Measurements from ENCODE around the gene PTPRE.

GRCh38 chr10:127968027-127968441, 61.1 kb downstream of the PTPRE start:
- TF ChIP-seq CTCF (IDR thresholded peaks at IDR 0.05), result no peak
- TF ChIP-seq POLR2A (IDR thresholded peaks at IDR 0.05), result no peak

All from body of pancreas (tissue), 4 donors.